A549 (cell line): ENCODE results near the gene CSAD. TPM values are rescaled to one million over a fixed set of nuclear protein-coding genes. Genes with fewer than 3 reads are reported as not detected.

Experiments used
- ATAC-seq, 2 experiments: fragments of 200-7000 bp in 1 of 2; fragments of >200 bp in 1 of 2; cut with Nextera tagmentation in 1 of 2; cut with Tn5 transposase in 1 of 2; 3 replicates each; pipeline versions ENCODE4 v1.8.0 to v1.9.1; 2018 to 2020; ENCODE audit warnings: mild to moderate bottlenecking in 1 of 2, moderate library complexity in 1 of 2
- CTCF ChIA-PET: fragments of 300-600 bp; sonication (Branson Sonifier 250); formaldehyde crosslinking; extraction: SDS; loops from one replicate; lab custom pipeline; 2021; ENCODE audit warnings: antibody characterized with exemption, inconsistent platforms; lab: Yijun Ruan, JAX
- POLR2A ChIA-PET: fragments of 350-600 bp; formaldehyde crosslinking; extraction: SDS; loops from one replicate; lab custom pipeline; 2021; ENCODE audit warnings: antibody characterized with exemption, inconsistent platforms; lab: Yijun Ruan, JAX
- DNase-seq, 2 experiments: peaks; one replicate each; pipeline versions ENCODE4 v3.0.0 to v3.0.0-alpha.2; 2011 to 2016; ENCODE audit warnings: low read depth in 1 of 2, low spot score in 1 of 2
- FAIRE-seq: peaks from 2 replicates; lab custom pipeline; 2011; peaks lifted over from hg19 to GRCh38; lab: Jason Lieb, UNC
- H3K27ac ChIP-seq, 2 experiments: fragments of >200 bp; sonication (Bioruptor Twin); formaldehyde crosslinking; 3 replicates each; pipeline ENCODE4 v1.5.1; 2016 to 2017
- H3K4me1 ChIP-seq: fragments of >200 bp; sonication (Bioruptor Twin); formaldehyde crosslinking; 3 replicates; pipeline ENCODE4 v1.6.1; 2016
- H3K4me2 ChIP-seq: fragments of >200 bp; sonication (Bioruptor Twin); formaldehyde crosslinking; 3 replicates; pipeline ENCODE4 v1.6.1; 2016
- H3K4me3 ChIP-seq: fragments of >200 bp; sonication (Bioruptor Twin); formaldehyde crosslinking; 3 replicates; pipeline ENCODE4 v1.5.1; 2016
- H3K9me3 ChIP-seq: fragments of >200 bp; sonication (Bioruptor Twin); formaldehyde crosslinking; 3 replicates; pipeline ENCODE4 v1.6.1; 2016
- CBX8 ChIP-seq: fragments of 200-600 bp; sonication (generic); IDR thresholded peaks from 2 replicates; pipeline ENCODE4 v1.6.1; 2016
- CHD4 ChIP-seq: fragments of 200-600 bp; sonication (generic); IDR thresholded peaks from 2 replicates; pipeline ENCODE4 v1.6.1; 2016; ENCODE audit warnings: antibody characterized with exemption, mild to moderate bottlenecking, borderline replicate concordance
- EHMT2 ChIP-seq: fragments of 200-600 bp; sonication (generic); IDR thresholded peaks from 2 replicates; pipeline ENCODE4 v1.6.1; 2016; ENCODE audit warnings: antibody characterized with exemption, low read depth, mild to moderate bottlenecking, moderate library complexity
- EP300 ChIP-seq, 2 experiments: fragments of >200 bp; sonication (Bioruptor Twin); formaldehyde crosslinking; IDR thresholded peaks; 2 replicates in 1 of 2; 3 replicates in 1 of 2; pipeline ENCODE4 v1.6.1; 2016 to 2017
- FOSB ChIP-seq: fragments of 250-450 bp; sonication (Bioruptor Pico); IDR thresholded peaks from 2 replicates; pipeline ENCODE4 v1.5.0; 2020; ENCODE audit warnings: mild to moderate bottlenecking, moderate library complexity
- FOXS1 ChIP-seq: fragments of 250-450 bp; sonication (Bioruptor Pico); IDR thresholded peaks from 2 replicates; pipeline ENCODE4 v1.5.0; 2020; ENCODE audit warnings: mild to moderate bottlenecking, moderate library complexity
- GATA3 ChIP-seq: IDR thresholded peaks from 2 replicates; pipeline ENCODE4 v1.6.1; 2012; ENCODE audit warnings: borderline replicate concordance
- HOXB13 ChIP-seq: fragments of 250-450 bp; sonication (Bioruptor Pico); IDR thresholded peaks from 2 replicates; pipeline ENCODE4 v1.5.0; 2020; ENCODE audit warnings: low read depth, mild to moderate bottlenecking, moderate library complexity
- HOXB5 ChIP-seq: fragments of 250-450 bp; sonication (Bioruptor Pico); IDR thresholded peaks from 2 replicates; pipeline ENCODE4 v1.5.0; 2020; ENCODE audit warnings: mild to moderate bottlenecking, moderate library complexity
- JUN ChIP-seq, 2 experiments: fragments of >200 bp; sonication (Bioruptor Twin); formaldehyde crosslinking; IDR thresholded peaks; 2 replicates in 1 of 2; 3 replicates in 1 of 2; pipeline ENCODE4 v1.6.1; 2016 to 2017
- KDM1A ChIP-seq: fragments of 200-600 bp; sonication (generic); IDR thresholded peaks from 2 replicates; pipeline ENCODE4 v1.6.1; 2016; ENCODE audit warnings: low read depth, mild to moderate bottlenecking
- MAFK ChIP-seq: fragments of 450-650 bp; IDR thresholded peaks from 2 replicates; pipeline ENCODE4 v1.6.1; 2014; ENCODE audit not compliant: partially characterized antibody
- NFE2L2 ChIP-seq: fragments of 150-350 bp; conservative IDR thresholded peaks from 2 replicates; pipeline ENCODE4 v1.6.1; 2014; ENCODE audit warnings: low read length
- NPAS2 ChIP-seq: fragments of 250-450 bp; sonication (Bioruptor Pico); IDR thresholded peaks from 2 replicates; pipeline ENCODE4 v1.8.0; 2022; ENCODE audit warnings: mild to moderate bottlenecking, moderate library complexity, borderline replicate concordance
- RAD21 ChIP-seq, 2 experiments: fragments of >200 bp in 1 of 2; sonication (Bioruptor Twin) in 1 of 2; formaldehyde crosslinking in 1 of 2; IDR thresholded peaks in 1 of 2; conservative IDR thresholded peaks in 1 of 2; 2 replicates in 1 of 2; 3 replicates in 1 of 2; pipeline ENCODE4 v1.6.1; 2012 to 2018; ENCODE audit warnings: inconsistent platforms in 1 of 2
- RARB ChIP-seq: fragments of 250-450 bp; sonication (Bioruptor Pico); IDR thresholded peaks from 2 replicates; pipeline ENCODE4 v1.8.0; 2021; ENCODE audit warnings: mild to moderate bottlenecking, moderate library complexity
- RCOR1 ChIP-seq: fragments of 150-350 bp; IDR thresholded peaks from 2 replicates; pipeline ENCODE4 v1.6.1; 2014; ENCODE audit warnings: antibody characterized with exemption, low read length, low read depth
- REST ChIP-seq: fragments of 200-600 bp; sonication (generic); IDR thresholded peaks from 2 replicates; pipeline ENCODE4 v1.6.1; 2016; ENCODE audit warnings: antibody characterized with exemption, mild to moderate bottlenecking, moderate library complexity
- RNF2 ChIP-seq: fragments of 200-600 bp; sonication (generic); IDR thresholded peaks from 2 replicates; pipeline ENCODE4 v1.6.1; 2016; ENCODE audit warnings: low read depth, mild to moderate bottlenecking, antibody characterized with exemption, moderate library complexity, borderline replicate concordance
- SMC3 ChIP-seq: fragments of >200 bp; sonication (Bioruptor Twin); formaldehyde crosslinking; IDR thresholded peaks from 3 replicates; pipeline ENCODE4 v1.6.1; 2018; ENCODE audit warnings: inconsistent platforms
- SREBF2 ChIP-seq: fragments of 450-650 bp; IDR thresholded peaks from 2 replicates; pipeline ENCODE4 v1.6.1; 2014; ENCODE audit warnings: mild to moderate bottlenecking, moderate library complexity
- TP53 ChIP-seq: fragments of 250-450 bp; sonication (Bioruptor Pico); IDR thresholded peaks from 2 replicates; pipeline ENCODE4 v1.5.0; 2021; ENCODE audit warnings: mild to moderate bottlenecking, moderate library complexity
- USF2 ChIP-seq: fragments of 450-650 bp; IDR thresholded peaks from 2 replicates; pipeline ENCODE4 v1.6.1; 2014; ENCODE audit warnings: antibody characterized with exemption
- ZFP36 ChIP-seq: fragments of 450-650 bp; IDR thresholded peaks from 2 replicates; pipeline ENCODE4 v1.6.1; 2014; ENCODE audit warnings: borderline replicate concordance; ENCODE audit not compliant: partially characterized antibody
- ZNF302 ChIP-seq: fragments of 250-450 bp; sonication (Bioruptor Pico); IDR thresholded peaks from 2 replicates; pipeline ENCODE4 v1.9.0; 2021; ENCODE audit warnings: inconsistent platforms, mild to moderate bottlenecking, moderate library complexity
- WGBS: methylation state at CpG from one replicate; pipeline ENCODE4 v1.1.6; 2017; ENCODE audit errors: missing lambda C conversion rate; 5-methylcytosine and 5-hydroxymethylcytosine counted together
- polyA plus RNA-seq, 4 experiments: library from polyadenylated mRNA; depleted of rRNA in 3 of 4; stranded (reverse); fragments of >200 nt; fragmentation: RNase III in 1 of 4; extraction: RNeasy Plus Mini Kit Qiagen cat#74134 plus additional on column Dnase treatment in 1 of 4; gene quantifications; 2 replicates in 3 of 4; 3 replicates in 1 of 4; pipeline ENCODE4 v1.2.3, GENCODE V29; 2011 to 2017
- TF ChIP-seq, protein P1 (sequence below): fragments of >200 bp; sonication (Bioruptor Twin); formaldehyde crosslinking; IDR thresholded peaks from 3 replicates; pipeline ENCODE4 v1.5.1; 2016
- TF ChIP-seq, protein P2 (sequence below): fragments of 250-450 bp; sonication (Bioruptor Pico); IDR thresholded peaks from 2 replicates; pipeline ENCODE4 v1.5.0; 2021; ENCODE audit warnings: mild to moderate bottlenecking, moderate library complexity, borderline replicate concordance

Gene CSAD
- polyA plus RNA-seq, 2 of the 4 experiments (the other 2 are of a cell fraction): 14.5 to 16.5 TPM

DNA sequence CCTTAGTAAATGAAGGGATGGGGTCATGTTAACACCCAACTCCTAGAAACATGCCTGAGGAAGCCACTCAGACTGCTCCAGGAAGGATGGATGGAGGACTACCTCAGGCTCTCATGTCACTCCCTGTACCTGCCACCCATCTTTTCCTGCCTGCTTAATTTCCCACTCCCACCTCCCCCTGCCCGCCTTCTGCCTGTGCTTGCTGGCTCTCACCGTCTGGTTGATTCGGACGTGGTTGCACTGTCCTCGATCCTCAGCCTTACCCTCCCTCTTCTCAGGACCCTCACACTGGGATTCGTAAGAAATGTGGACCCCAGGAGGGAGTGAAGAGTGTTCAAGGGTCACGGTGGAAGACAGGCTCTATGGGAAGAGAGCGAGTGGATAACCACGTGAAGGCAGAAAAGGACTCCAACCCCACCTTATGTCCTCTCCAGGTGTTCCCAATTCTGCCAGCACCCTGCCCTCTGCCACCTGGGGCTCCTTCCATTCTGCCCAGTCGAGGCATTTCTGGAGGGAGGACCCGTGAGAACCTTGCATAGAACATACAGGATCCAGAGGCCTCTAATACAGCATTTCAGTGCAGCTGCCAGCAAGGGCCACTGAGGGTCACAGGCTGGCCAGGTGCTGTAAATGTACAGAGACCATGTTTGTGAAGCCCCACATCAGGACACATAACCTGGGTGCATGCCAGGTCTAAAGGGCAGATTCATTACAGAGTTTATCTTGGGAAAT is 13.4 kb upstream of the CSAD start:
- H3K4me3 ChIP-seq: no peak overlapping the region
- FAIRE-seq: no peak
- ChIA-PET CTCF (interaction anchor here (0.5 to 36.2 kb wide), 11 partner anchors 13 to 175 kb away, joined by 3 to 1046 read pairs (median 52); partner anchors contain the start of genes CSAD, ITGB7, MYG1 and PFDN5), POLR2A (interaction anchor here (0.9 to 2.0 kb wide), 3 partner anchors 14 to 128 kb away, joined by 4 to 9 read pairs (median 4); partner anchors contain the start of genes CSAD, SPRYD3 and ZNF740)
- TF ChIP-seq JUN (IDR thresholded peaks at IDR 0.05) (no peak), HOXB5 (CRISPR knock-in tag) (no peak), CBX8 (no peak), EP300 (IDR thresholded peaks at IDR 0.05) (no peak), RCOR1 (no peak), NFE2L2 (no peak), RNF2 (no peak), GATA3 (no peak), FOSB (CRISPR knock-in tag) (no peak), TP53 (CRISPR knock-in tag) (no peak), FOXS1 (no peak), MAFK (no peak), SREBF2 (no peak), RARB (CRISPR knock-in tag) (no peak), NPAS2 (CRISPR knock-in tag) (no peak), ZNF302 (CRISPR knock-in tag) (no peak), REST (no peak), HOXB13 (CRISPR knock-in tag) (no peak), EHMT2 (no peak)
- TF ChIP-seq, protein P1, sequence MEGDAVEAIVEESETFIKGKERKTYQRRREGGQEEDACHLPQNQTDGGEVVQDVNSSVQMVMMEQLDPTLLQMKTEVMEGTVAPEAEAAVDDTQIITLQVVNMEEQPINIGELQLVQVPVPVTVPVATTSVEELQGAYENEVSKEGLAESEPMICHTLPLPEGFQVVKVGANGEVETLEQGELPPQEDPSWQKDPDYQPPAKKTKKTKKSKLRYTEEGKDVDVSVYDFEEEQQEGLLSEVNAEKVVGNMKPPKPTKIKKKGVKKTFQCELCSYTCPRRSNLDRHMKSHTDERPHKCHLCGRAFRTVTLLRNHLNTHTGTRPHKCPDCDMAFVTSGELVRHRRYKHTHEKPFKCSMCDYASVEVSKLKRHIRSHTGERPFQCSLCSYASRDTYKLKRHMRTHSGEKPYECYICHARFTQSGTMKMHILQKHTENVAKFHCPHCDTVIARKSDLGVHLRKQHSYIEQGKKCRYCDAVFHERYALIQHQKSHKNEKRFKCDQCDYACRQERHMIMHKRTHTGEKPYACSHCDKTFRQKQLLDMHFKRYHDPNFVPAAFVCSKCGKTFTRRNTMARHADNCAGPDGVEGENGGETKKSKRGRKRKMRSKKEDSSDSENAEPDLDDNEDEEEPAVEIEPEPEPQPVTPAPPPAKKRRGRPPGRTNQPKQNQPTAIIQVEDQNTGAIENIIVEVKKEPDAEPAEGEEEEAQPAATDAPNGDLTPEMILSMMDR: no peak
- H3K4me2 ChIP-seq: no peak overlapping the region
- no peak for ATAC-seq
- no peak overlapping the region for H3K27ac ChIP-seq
- peaks cover 37% of the 10 kb centered on the region for H3K4me1 ChIP-seq
- DNase-seq: no peak
- H3K9me3 ChIP-seq: no peaks in the 10 kb centered on the region
- WGBS: 74% methylated on average over 11 of the region's 11 CpGs

DNA sequence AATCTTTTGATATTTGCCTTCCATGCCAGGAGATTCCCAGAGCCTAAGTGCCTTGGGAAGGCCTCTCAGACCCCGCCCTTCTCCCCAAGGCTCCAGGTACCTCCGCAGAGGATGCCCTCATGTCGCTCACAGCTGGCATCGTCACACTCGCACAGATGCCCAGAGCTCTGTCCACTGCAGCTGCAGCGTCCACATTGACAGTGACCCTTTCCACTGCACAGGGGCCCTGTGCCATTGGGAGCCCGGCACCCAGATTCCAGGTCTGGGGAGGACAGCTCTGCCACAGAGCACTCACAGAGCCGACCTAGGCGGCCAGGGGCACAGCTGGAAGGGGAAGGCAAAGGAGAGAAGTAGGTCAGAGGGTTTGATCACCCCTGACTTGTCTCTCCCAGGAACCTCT is 12.3 kb upstream of the CSAD start:
- Histone ChIP-seq H3K4me1 (peaks cover 33% of the 10 kb centered on the region), H3K4me2 (no peak overlapping the region), H3K4me3 (no peak overlapping the region), H3K27ac (no peak overlapping the region), H3K9me3 (no peaks in the 10 kb centered on the region)
- CTCF ChIA-PET: interaction anchor here (0.7 to 36.2 kb wide), 7 partner anchors 12 to 127 kb away, joined by 3 to 646 read pairs (median 7); partner anchors contain the start of genes CSAD and ZNF740
- DNase-seq (no peak), ATAC-seq (no peak), FAIRE-seq (no peak)
- no peak for TF ChIP-seq KDM1A
- TF ChIP-seq JUN (IDR thresholded peaks at IDR 0.05): no peak
- TF ChIP-seq SMC3: no peak
- no peak for TF ChIP-seq ZFP36
- no peak for TF ChIP-seq SREBF2
- no peak for TF ChIP-seq CHD4
- no peak for TF ChIP-seq USF2
- no peak for TF ChIP-seq RAD21 (conservative IDR thresholded peaks at IDR 0.05 in 1 of 2, IDR thresholded peaks at IDR 0.05 in 1 of 2)
- TF ChIP-seq RARB (CRISPR knock-in tag): no peak
- TF ChIP-seq, protein P2, sequence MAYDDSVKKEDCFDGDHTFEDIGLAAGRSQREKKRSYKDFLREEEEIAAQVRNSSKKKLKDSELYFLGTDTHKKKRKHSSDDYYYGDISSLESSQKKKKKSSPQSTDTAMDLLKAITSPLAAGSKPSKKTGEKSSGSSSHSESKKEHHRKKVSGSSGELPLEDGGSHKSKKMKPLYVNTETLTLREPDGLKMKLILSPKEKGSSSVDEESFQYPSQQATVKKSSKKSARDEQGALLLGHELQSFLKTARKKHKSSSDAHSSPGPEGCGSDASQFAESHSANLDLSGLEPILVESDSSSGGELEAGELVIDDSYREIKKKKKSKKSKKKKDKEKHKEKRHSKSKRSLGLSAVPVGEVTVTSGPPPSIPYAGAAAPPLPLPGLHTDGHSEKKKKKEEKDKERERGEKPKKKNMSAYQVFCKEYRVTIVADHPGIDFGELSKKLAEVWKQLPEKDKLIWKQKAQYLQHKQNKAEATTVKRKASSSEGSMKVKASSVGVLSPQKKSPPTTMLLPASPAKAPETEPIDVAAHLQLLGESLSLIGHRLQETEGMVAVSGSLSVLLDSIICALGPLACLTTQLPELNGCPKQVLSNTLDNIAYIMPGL (CRISPR knock-in tag): no peak
- TF ChIP-seq NFE2L2: no peak
- TF ChIP-seq EP300 (IDR thresholded peaks at IDR 0.05): no peak
- no peak for TF ChIP-seq TP53 (CRISPR knock-in tag)
- POLR2A ChIA-PET: interaction anchor here (1.7 to 5.4 kb wide), 2 partner anchors 12 to 33 kb away, joined by 4 to 33 read pairs; partner anchors contain the start of genes CSAD and ZNF740
- 90% methylated on average over 9 of the region's 9 CpGs for WGBS
